Progenitor cell of endocrine pancreas (in vitro differentiated cells): ENCODE results near the gene GALNT9. TPM values are rescaled to one million over a fixed set of nuclear protein-coding genes. Genes with fewer than 3 reads are reported as not detected.

Experiments
- DNase-seq: peaks from one replicate; pipeline ENCODE4 v3.0.0; 2021; ENCODE audit warnings: low spot score; ENCODE audit not compliant: unreplicated experiment
- H3K27ac Mint-ChIP-seq: 2 replicates; pipeline ENCODE4 v1.8.0; 2021; ENCODE audit warnings: mild to moderate bottlenecking, moderate library complexity, mixed read lengths
- H3K27me3 Mint-ChIP-seq: 2 replicates; pipeline ENCODE4 v1.8.0; 2021; ENCODE audit warnings: mixed read lengths
- H3K36me3 Mint-ChIP-seq: 2 replicates; pipeline ENCODE4 v1.8.0; 2022; ENCODE audit warnings: mixed read lengths; ENCODE audit not compliant: insufficient read depth
- H3K4me1 Mint-ChIP-seq: 2 replicates; pipeline ENCODE4 v1.8.0; 2021; ENCODE audit warnings: low read depth, mixed read lengths
- H3K4me3 Mint-ChIP-seq: 2 replicates; pipeline ENCODE4 v1.8.0; 2021; ENCODE audit warnings: low read depth, mild to moderate bottlenecking, moderate library complexity, mixed read lengths
- H3K9me3 Mint-ChIP-seq: 2 replicates; pipeline ENCODE4 v1.8.0; 2021; ENCODE audit warnings: low read depth, mixed read lengths
- CTCF ChIP-seq: fragments of 200-600 bp; sonication (generic); IDR thresholded peaks from one replicate; pipeline ENCODE4 v1.5.0; 2021; ENCODE audit warnings: antibody characterized with exemption, mild to moderate bottlenecking; ENCODE audit not compliant: unreplicated experiment
- total RNA-seq: library from RNA; stranded (reverse); gene quantifications from 2 replicates; pipeline ENCODE4 v1.2.1, GENCODE V29; 2021

The GALNT9 gene
- total RNA-seq, 1 donor from 2014 or later, result 0.36 TPM

- no peak for DNase-seq
- peaks cover 8% of the 10 kb centered on the region for H3K9me3 Mint-ChIP-seq
- H3K4me1 Mint-ChIP-seq, result no peaks in the 10 kb centered on the region
- peaks cover 71% of the 10 kb centered on the region for H3K27me3 Mint-ChIP-seq
- H3K27ac Mint-ChIP-seq, result no peak overlapping the region
- no peak overlapping the region for H3K4me3 Mint-ChIP-seq
- TF ChIP-seq CTCF, result no peak
- peaks cover 2% of the 10 kb centered on the region for H3K36me3 Mint-ChIP-seq
Measured at GRCh38 chr12:132374612-132375445, 45.4 kb upstream of the GALNT9 start.

GRCh38 chr12:132373901-132374611 is 44.7 kb upstream of the GALNT9 start:
- Mint-ChIP-seq H3K4me1 (no peaks in the 10 kb centered on the region), H3K9me3 (peaks cover 8% of the 10 kb centered on the region), H3K4me3 (no peak overlapping the region), H3K36me3 (peaks cover 2% of the 10 kb centered on the region), H3K27ac (no peak overlapping the region), H3K27me3 (peaks cover 73% of the 10 kb centered on the region)
- no peak for DNase-seq
- no peak for TF ChIP-seq CTCF

- Mint-ChIP-seq H3K36me3 (peaks cover 2% of the 10 kb centered on the region), H3K4me3 (no peak overlapping the region), H3K9me3 (peaks cover 8% of the 10 kb centered on the region), H3K27ac (no peak overlapping the region), H3K27me3 (peaks cover 60% of the 10 kb centered on the region), H3K4me1 (no peaks in the 10 kb centered on the region)
- DNase-seq, result no peak
- no peak for TF ChIP-seq CTCF
Measured at GRCh38 chr12:132367852-132368251, 38.5 kb upstream of the GALNT9 start.

GRCh38 chr12:132367071-132367851 is 37.9 kb upstream of the GALNT9 start:
- no peak for TF ChIP-seq CTCF
- Mint-ChIP-seq H3K9me3 (peaks cover 8% of the 10 kb centered on the region), H3K4me1 (no peaks in the 10 kb centered on the region), H3K36me3 (peaks cover 2% of the 10 kb centered on the region), H3K4me3 (no peak overlapping the region), H3K27me3 (peaks cover 56% of the 10 kb centered on the region), H3K27ac (no peak overlapping the region)
- DNase-seq, result no peak

GRCh38 chr12:132366341-132366861 is 37.0 kb upstream of the GALNT9 start:
- H3K27me3 Mint-ChIP-seq, result peaks cover 50% of the 10 kb centered on the region
- TF ChIP-seq CTCF, result no peak
- no peak for DNase-seq
- no peak overlapping the region for H3K4me3 Mint-ChIP-seq
- H3K27ac Mint-ChIP-seq, result no peak overlapping the region
- H3K4me1 Mint-ChIP-seq, result no peaks in the 10 kb centered on the region
- peaks cover 2% of the 10 kb centered on the region for H3K36me3 Mint-ChIP-seq
- H3K9me3 Mint-ChIP-seq, result peaks cover 5% of the 10 kb centered on the region
